Lower lobe of right lung (tissue), 2 donors: ENCODE measurements around the gene NAT10. TPM values are rescaled to one million over a fixed set of nuclear protein-coding genes. Genes with fewer than 3 reads are reported as not detected.

ENCODE experiments used
- ATAC-seq, 2 donors: fragments of 200-7000 bp; cut with Tn5 transposase; one replicate each; pipeline ENCODE4 v1.9.1; 2020 to 2022; ENCODE audit warnings: mild to moderate bottlenecking in 2 of 2, moderate library complexity in 2 of 2
- DNase-seq: peaks from one replicate; pipeline ENCODE4 v3.0.0-alpha.2; 2020
- H3K27ac ChIP-seq: fragments of 200-600 bp; one replicate; pipeline ENCODE4 v1.8.0; 2022
- H3K27me3 ChIP-seq: fragments of 200-600 bp; one replicate; pipeline ENCODE4 v1.8.0; 2022; ENCODE audit warnings: low read depth
- H3K36me3 ChIP-seq: fragments of 200-600 bp; one replicate; pipeline ENCODE4 v1.8.0; 2022; ENCODE audit warnings: mild to moderate bottlenecking
- H3K4me1 ChIP-seq: fragments of 200-600 bp; one replicate; pipeline ENCODE4 v1.8.0; 2022
- H3K4me3 ChIP-seq: fragments of 200-600 bp; one replicate; pipeline ENCODE4 v1.8.0; 2022; ENCODE audit warnings: mild to moderate bottlenecking
- H3K9me3 ChIP-seq: fragments of 200-600 bp; one replicate; pipeline ENCODE4 v1.8.0; 2022
- intact Hi-C: fragments of 100-400 bp; cut with DNase I; formaldehyde crosslinking; loops from one replicate; pipeline ENCODE4 v1.11.0; 2022
- total RNA-seq: library from RNA; stranded (reverse); fragmentation: NEBNext Ultra II Directional; extraction: Animal tissue kit (Norgen Biotek cat#: 25700); gene quantifications from one replicate; pipeline ENCODE4 v1.2.1, GENCODE V29; 2021
- TF ChIP-seq, protein P1 (sequence below): fragments of 200-600 bp; IDR thresholded peaks from one replicate; pipeline ENCODE4 v1.8.0; 2022; ENCODE audit warnings: antibody characterized with exemption, mild to moderate bottlenecking
- donor health status: DM: no; HTN: yes; CAD: no; lungs with severe emphysema.

The NAT10 gene
- total RNA-seq, 1 donor from 2014 or later = 37.3 TPM

- TF ChIP-seq, protein P1, sequence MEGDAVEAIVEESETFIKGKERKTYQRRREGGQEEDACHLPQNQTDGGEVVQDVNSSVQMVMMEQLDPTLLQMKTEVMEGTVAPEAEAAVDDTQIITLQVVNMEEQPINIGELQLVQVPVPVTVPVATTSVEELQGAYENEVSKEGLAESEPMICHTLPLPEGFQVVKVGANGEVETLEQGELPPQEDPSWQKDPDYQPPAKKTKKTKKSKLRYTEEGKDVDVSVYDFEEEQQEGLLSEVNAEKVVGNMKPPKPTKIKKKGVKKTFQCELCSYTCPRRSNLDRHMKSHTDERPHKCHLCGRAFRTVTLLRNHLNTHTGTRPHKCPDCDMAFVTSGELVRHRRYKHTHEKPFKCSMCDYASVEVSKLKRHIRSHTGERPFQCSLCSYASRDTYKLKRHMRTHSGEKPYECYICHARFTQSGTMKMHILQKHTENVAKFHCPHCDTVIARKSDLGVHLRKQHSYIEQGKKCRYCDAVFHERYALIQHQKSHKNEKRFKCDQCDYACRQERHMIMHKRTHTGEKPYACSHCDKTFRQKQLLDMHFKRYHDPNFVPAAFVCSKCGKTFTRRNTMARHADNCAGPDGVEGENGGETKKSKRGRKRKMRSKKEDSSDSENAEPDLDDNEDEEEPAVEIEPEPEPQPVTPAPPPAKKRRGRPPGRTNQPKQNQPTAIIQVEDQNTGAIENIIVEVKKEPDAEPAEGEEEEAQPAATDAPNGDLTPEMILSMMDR = no peak
- Histone ChIP-seq H3K4me3 (no peak overlapping the region), H3K27ac (no peak overlapping the region), H3K9me3 (no peaks in the 10 kb centered on the region), H3K27me3 (no peaks in the 10 kb centered on the region), H3K36me3 (peaks cover 90% of the 10 kb centered on the region), H3K4me1 (no peaks in the 10 kb centered on the region)
- no peak for DNase-seq
- ATAC-seq = no peak
- intact Hi-C loops = no loop called here
Measured at GRCh38 chr11:34098813-34099212, 6.6 kb upstream of the NAT10 start.

- TF ChIP-seq, protein P1 = no peak
- ATAC-seq (no peak), DNase-seq (no peak)
- Histone ChIP-seq H3K27me3 (no peaks in the 10 kb centered on the region), H3K4me1 (peaks cover 23% of the 10 kb centered on the region), H3K9me3 (no peaks in the 10 kb centered on the region), H3K4me3 (peak overlapping the region; percentile 80), H3K36me3 (peaks cover 49% of the 10 kb centered on the region), H3K27ac (peak overlapping the region; percentile 89)
- intact Hi-C loops = no loop called here
Measured at GRCh38 chr11:34104680-34105078, 750 bp upstream of the NAT10 start.

DNA sequence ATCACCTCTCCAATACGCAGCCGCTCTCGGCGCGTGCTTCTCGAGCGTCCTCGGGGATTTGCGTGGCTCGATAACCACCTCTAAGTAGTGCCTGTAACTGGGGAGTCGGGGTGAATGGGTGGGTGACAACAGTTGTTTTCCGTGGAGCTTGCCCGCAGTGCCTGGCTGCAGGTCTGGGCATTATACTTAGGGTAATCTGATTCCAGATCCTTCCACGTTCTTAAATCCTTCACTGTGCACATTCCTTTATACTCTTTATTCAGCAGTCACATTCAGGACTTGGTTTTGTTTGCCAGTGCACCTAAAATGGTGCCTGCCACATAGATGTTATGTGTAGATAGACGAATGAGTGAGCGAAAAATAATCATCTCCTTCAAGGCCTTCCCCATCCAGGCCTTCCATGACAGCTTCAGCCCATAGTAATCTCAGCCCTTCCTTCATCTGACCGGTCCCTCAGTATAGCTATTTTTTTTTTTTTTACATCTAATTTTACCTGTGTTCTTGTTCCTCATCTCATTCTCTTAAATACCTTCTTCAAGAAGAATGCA, 602 bp downstream of the NAT10 start:
- intact Hi-C loops = no loop called here

DNA sequence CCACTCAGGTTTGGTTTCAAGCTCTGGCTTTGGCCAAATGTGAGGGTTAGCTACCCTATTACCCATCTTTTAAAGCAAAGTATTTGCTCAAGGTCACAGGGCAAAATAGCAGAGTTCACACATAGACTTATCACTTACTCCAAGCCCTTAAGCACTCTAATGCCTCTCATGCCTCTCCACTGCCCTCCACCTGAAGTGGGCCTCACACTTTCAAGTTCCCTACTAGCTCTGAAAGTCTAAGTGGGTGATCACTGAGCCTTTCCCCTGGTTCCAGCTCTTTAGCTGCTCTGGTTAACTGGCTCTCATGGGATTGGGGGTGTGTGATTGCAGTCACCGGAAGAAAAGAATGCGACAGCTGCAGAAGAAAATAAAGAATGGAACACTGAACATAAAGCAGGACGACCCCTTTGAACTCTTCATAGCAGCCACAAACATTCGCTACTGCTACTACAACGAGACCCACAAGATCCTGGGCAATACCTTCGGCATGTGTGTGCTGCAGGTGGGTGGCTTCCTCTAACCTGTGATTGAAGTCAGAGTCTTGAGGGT, 6.4 kb downstream of the NAT10 start:
- H3K27ac ChIP-seq = no peak overlapping the region
- H3K9me3 ChIP-seq = no peaks in the 10 kb centered on the region
- TF ChIP-seq, protein P1 = no peak
- peaks cover 89% of the 10 kb centered on the region for H3K36me3 ChIP-seq
- intact Hi-C loops = no loop called here
- peak in 1 of 2 donors; percentile 32 for ATAC-seq
- no peak overlapping the region for H3K4me3 ChIP-seq
- no peak for DNase-seq
- peaks cover 9% of the 10 kb centered on the region for H3K4me1 ChIP-seq
- no peaks in the 10 kb centered on the region for H3K27me3 ChIP-seq

More for the DNA sequence above, 602 bp downstream of the NAT10 start:
- no peak for ATAC-seq
- no peaks in the 10 kb centered on the region for H3K27me3 ChIP-seq
- peaks cover 49% of the 10 kb centered on the region for H3K36me3 ChIP-seq
- peak overlapping the region; percentile 80 for H3K4me3 ChIP-seq
- peak overlapping the region; percentile 89 for H3K27ac ChIP-seq
- H3K9me3 ChIP-seq = no peaks in the 10 kb centered on the region
- H3K4me1 ChIP-seq = peaks cover 23% of the 10 kb centered on the region
- TF ChIP-seq, protein P1 = no peak
- DNase-seq = no peak

DNA sequence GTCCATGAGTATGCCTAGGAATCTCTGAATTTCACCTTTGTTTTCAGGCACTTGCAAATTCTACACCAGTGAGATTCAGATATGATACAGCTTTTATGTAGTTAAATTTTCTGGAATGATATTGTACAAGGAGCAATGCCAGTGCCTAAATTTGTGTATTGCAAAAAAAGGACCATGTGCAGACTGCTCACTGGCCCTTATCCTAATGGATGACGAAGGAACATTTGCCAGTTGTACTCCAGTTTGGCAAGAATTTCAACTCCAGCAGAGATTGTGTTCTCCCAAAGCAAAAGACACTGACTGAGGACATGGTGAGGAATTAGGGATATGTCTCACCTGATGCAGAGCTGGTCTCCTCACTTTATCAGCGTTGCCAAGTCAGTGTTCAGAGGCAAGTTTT, 8.6 kb downstream of the NAT10 start:
- no peaks in the 10 kb centered on the region for H3K27me3 ChIP-seq
- ATAC-seq = no peak
- no peaks in the 10 kb centered on the region for H3K4me1 ChIP-seq
- no peak overlapping the region for H3K27ac ChIP-seq
- H3K36me3 ChIP-seq = peaks cover 100% of the 10 kb centered on the region
- intact Hi-C loops = no loop called here
- TF ChIP-seq, protein P1 = no peak
- no peaks in the 10 kb centered on the region for H3K9me3 ChIP-seq
- DNase-seq = no peak
- no peak overlapping the region for H3K4me3 ChIP-seq
